A549 (cell line): ENCODE measurements around the gene KCNE2.
"Not testable (repeated sequence)": the region's sequence is repeated elsewhere in the genome, so short reads cannot be mapped to it uniquely, and the experiment has no call there.

ENCODE experiments used
- CBX8 ChIP-seq: fragments of 200-600 bp; sonication (generic); IDR thresholded peaks from 2 replicates; pipeline ENCODE4 v1.6.1; 2016
- CTCF ChIP-seq: fragments of >200 bp; sonication (Bioruptor Twin); formaldehyde crosslinking; IDR thresholded peaks from 3 replicates; pipeline ENCODE4 v1.5.1; 2016
- JUN ChIP-seq, 2 experiments: fragments of >200 bp; sonication (Bioruptor Twin); formaldehyde crosslinking; IDR thresholded peaks; 2 replicates in 1 of 2; 3 replicates in 1 of 2; pipeline ENCODE4 v1.6.1; 2016 to 2017
- JUNB ChIP-seq: fragments of >200 bp; sonication (Bioruptor Twin); formaldehyde crosslinking; IDR thresholded peaks from 2 replicates; pipeline ENCODE4 v1.6.1; 2016
- MYC ChIP-seq: IDR thresholded peaks from 2 replicates; pipeline ENCODE4 v1.6.1; 2012; ENCODE audit warnings: mild to moderate bottlenecking, inconsistent platforms, low read length, improper control_type of control experiment, borderline replicate concordance
- POLR2A ChIP-seq: IDR thresholded peaks from 2 replicates; pipeline ENCODE4 v1.6.1; 2012; ENCODE audit warnings: mild to moderate bottlenecking, low read length
- RAD21 ChIP-seq, 2 experiments: fragments of >200 bp in 1 of 2; sonication (Bioruptor Twin) in 1 of 2; formaldehyde crosslinking in 1 of 2; IDR thresholded peaks in 1 of 2; conservative IDR thresholded peaks in 1 of 2; 2 replicates in 1 of 2; 3 replicates in 1 of 2; pipeline ENCODE4 v1.6.1; 2012 to 2018; ENCODE audit warnings: inconsistent platforms in 1 of 2
- RARB ChIP-seq: fragments of 250-450 bp; sonication (Bioruptor Pico); IDR thresholded peaks from 2 replicates; pipeline ENCODE4 v1.8.0; 2021; ENCODE audit warnings: mild to moderate bottlenecking, moderate library complexity
- RCOR1 ChIP-seq: fragments of 150-350 bp; IDR thresholded peaks from 2 replicates; pipeline ENCODE4 v1.6.1; 2014; ENCODE audit warnings: antibody characterized with exemption, low read length, low read depth
- SMC3 ChIP-seq: fragments of >200 bp; sonication (Bioruptor Twin); formaldehyde crosslinking; IDR thresholded peaks from 3 replicates; pipeline ENCODE4 v1.6.1; 2018; ENCODE audit warnings: inconsistent platforms

- not testable (repeated sequence) for TF ChIP-seq CTCF; JUN (IDR thresholded peaks at IDR 0.05); RARB; RAD21 (conservative IDR thresholded peaks at IDR 0.05 in 1 of 2, IDR thresholded peaks at IDR 0.05 in 1 of 2); POLR2A; CBX8; JUNB; RCOR1; MYC; SMC3
Observed at GRCh38 chr21:34383724-34384415, 20.1 kb downstream of the KCNE2 start.
